K562 (cell line): ENCODE data around the gene MACROD2. TPM values are rescaled to one million over a fixed set of nuclear protein-coding genes. Genes with fewer than 3 reads are reported as not detected.

Experiments used
- ATAC-seq: fragments of 200-7000 bp; cut with Tn5 transposase; 3 replicates; pipeline ENCODE4 v1.9.1; 2020; ENCODE audit warnings: moderate library complexity
- BruUV-seq: library from RNA; stranded (reverse); fragments of 400-500 nt; replicated peaks from 2 replicates; lab custom pipeline; 2021; lab: Mats Ljungman, UMichigan
- CTCF ChIA-PET: fragments of 300-600 bp; formaldehyde crosslinking; extraction: SDS; loops from one replicate; lab custom pipeline; 2021; ENCODE audit warnings: low intra/inter-chr PET ratio; lab: Yijun Ruan, JAX
- POLR2A ChIA-PET: fragments of 300-600, 350-650 bp; sonication (Branson Sonifier 250); formaldehyde crosslinking; extraction: SDS; loops from one replicate; lab custom pipeline; 2021; ENCODE audit warnings: antibody characterized with exemption, inconsistent platforms; lab: Yijun Ruan, JAX
- DNase-seq, 4 experiments: peaks; one replicate each; pipeline versions ENCODE4 v3.0.0 to v3.0.0-alpha.2; 2011 to 2018; ENCODE audit warnings: low spot score in 3 of 4, mixed read lengths in 3 of 4; ENCODE audit errors: extremely low read depth in 1 of 4
- FAIRE-seq: peaks from 2 replicates; lab custom pipeline; 2011; peaks lifted over from hg19 to GRCh38; lab: Jason Lieb, UNC
- H2AFZ ChIP-seq: 2 replicates; pipeline ENCODE4 v1.6.0; 2011; ENCODE audit warnings: low read depth, low read length, control low read depth, inconsistent platforms
- H3K27ac ChIP-seq: fragments of 200-600 bp; 3 replicates; pipeline ENCODE4 v1.8.0; 2011; ENCODE audit warnings: low read depth, mild to moderate bottlenecking, control low read depth, inconsistent platforms, low read length, moderate library complexity, mixed read lengths; ENCODE audit errors: extremely low read depth
- H3K27me3 ChIP-seq, 2 experiments: fragments of 300-600 bp in 1 of 2; 2 replicates in 1 of 2; 3 replicates in 1 of 2; pipeline versions ENCODE4 v1.6.0 to v1.8.0; 2011; ENCODE audit warnings: inconsistent platforms in 2 of 2, low read length in 2 of 2, mild to moderate bottlenecking in 1 of 2, mixed read lengths in 1 of 2, moderate library complexity in 1 of 2; ENCODE audit not compliant: control insufficient read depth in 2 of 2, insufficient read depth in 2 of 2
- H3K36me3 ChIP-seq: fragments of 300-600 bp; 3 replicates; pipeline ENCODE4 v1.8.0; 2011; ENCODE audit warnings: mild to moderate bottlenecking, low read length, inconsistent platforms; ENCODE audit not compliant: control insufficient read depth, insufficient read depth
- H3K4me1 ChIP-seq, 2 experiments: fragments of 200-600 bp in 1 of 2; replicated peaks in 1 of 2; 2 replicates in 1 of 2; 3 replicates in 1 of 2; pipeline versions ENCODE4 v1.5.1 to v1.8.0; 2011; ENCODE audit warnings: inconsistent platforms in 2 of 2, low read length in 2 of 2, mild to moderate bottlenecking in 1 of 2, mixed read lengths in 1 of 2, moderate library complexity in 1 of 2; ENCODE audit not compliant: control insufficient read depth in 2 of 2, insufficient read depth in 2 of 2
- H3K4me2 ChIP-seq: 2 replicates; pipeline ENCODE4 v1.6.1; 2011; ENCODE audit warnings: low read length, control low read depth, inconsistent platforms, mixed read lengths; ENCODE audit not compliant: insufficient read depth
- H3K4me3 ChIP-seq: fragments of 200-600 bp; sonication (generic), shearing (Covaris generic); 2 replicates; pipeline ENCODE4 v1.5.1; 2016; ENCODE audit warnings: control low read depth, inconsistent platforms
- H3K79me2 ChIP-seq: fragments of 200-600 bp; 3 replicates; pipeline ENCODE4 v1.8.0; 2011; ENCODE audit warnings: low read length, inconsistent platforms; ENCODE audit not compliant: control insufficient read depth, insufficient read depth
- H3K9ac ChIP-seq, 2 experiments: 2 replicates each; pipeline versions ENCODE4 v1.6.0 to v1.6.1; 2011; ENCODE audit warnings: low read depth in 2 of 2, low read length in 2 of 2, control low read depth in 1 of 2, inconsistent platforms in 1 of 2, mild to moderate bottlenecking in 1 of 2, mixed read lengths in 1 of 2; ENCODE audit not compliant: insufficient read depth in 1 of 2
- H3K9me1 ChIP-seq: one replicate; pipeline ENCODE4 v1.6.0; 2011; ENCODE audit warnings: inconsistent platforms, mild to moderate bottlenecking, low read length, moderate library complexity; ENCODE audit not compliant: control insufficient read depth, insufficient read depth
- H3K9me3 ChIP-seq: replicated peaks from 2 replicates; pipeline ENCODE4 v1.5.1; 2011; ENCODE audit warnings: low read depth, low read length, inconsistent platforms; ENCODE audit not compliant: control insufficient read depth, insufficient read depth
- H4K20me1 ChIP-seq: replicated peaks from 2 replicates; pipeline ENCODE4 v1.6.1; 2011; ENCODE audit warnings: low read length, inconsistent platforms, mixed read lengths; ENCODE audit not compliant: control insufficient read depth, insufficient read depth
- ATF1 ChIP-seq, 2 experiments: fragments of 450-650 bp in 1 of 2; IDR thresholded peaks; 2 replicates each; pipeline ENCODE4 v1.6.1; 2016; ENCODE audit warnings: missing compliant biosample characterization in 1 of 2, missing genetic modification characterization in 1 of 2
- GATAD2A ChIP-seq: fragments of 450-650 bp; IDR thresholded peaks from 2 replicates; pipeline ENCODE4 v1.6.1; 2017
- MED1 ChIP-seq: sonication (generic); formaldehyde crosslinking; IDR thresholded peaks from 2 replicates; pipeline ENCODE4 v1.8.1; 2023; ENCODE audit warnings: missing genetic modification reagents, borderline replicate concordance
- NCOA6 ChIP-seq: fragments of 450-650 bp; IDR thresholded peaks from 2 replicates; pipeline ENCODE4 v1.6.1; 2017; ENCODE audit warnings: mild to moderate bottlenecking
- RBBP5 ChIP-seq: fragments of 200-600 bp; sonication (generic); IDR thresholded peaks from 2 replicates; pipeline ENCODE4 v1.6.1; 2012; ENCODE audit warnings: borderline replicate concordance, mild to moderate bottlenecking, low read length, control low read depth, inconsistent platforms; ENCODE audit not compliant: insufficient read depth, poor library complexity, severe bottlenecking
- SMARCE1 ChIP-seq: fragments of 450-650 bp; IDR thresholded peaks from 2 replicates; pipeline ENCODE4 v1.7.1; 2016; ENCODE audit warnings: mild to moderate bottlenecking
- ZEB2 ChIP-seq: fragments of 450-650 bp; IDR thresholded peaks from 2 replicates; pipeline ENCODE4 v1.6.1; 2016
- ZNF197 ChIP-seq: fragments of 200-800 bp; sonication (Bioruptor generic); IDR thresholded peaks from 2 replicates; pipeline ENCODE4 v1.6.1; 2016; ENCODE audit warnings: low read depth, missing genetic modification characterization, missing compliant biosample characterization
- ZNF316 ChIP-seq: fragments of 450-650 bp; IDR thresholded peaks from 2 replicates; pipeline ENCODE4 v1.6.1; 2016
- WGBS: fragments of 100-300 bp; shearing (Covaris generic); methylation state at CpG from one replicate; pipeline ENCODE4 v1.1.6; 2016; ENCODE audit warnings: low coverage, mixed read lengths; ENCODE audit not compliant: insufficient coverage; ENCODE audit errors: missing lambda C conversion rate; 5-methylcytosine and 5-hydroxymethylcytosine counted together
- in situ Hi-C: fragments of 300-500 bp; cut with MboI; formaldehyde crosslinking; loops from 4 replicates; pipeline ENCODE4 v1.15.0; 2018; ENCODE audit warnings: inconsistent platforms, mixed read lengths
- intact Hi-C: fragments of 100-400 bp; cut with micrococcal nuclease; formaldehyde crosslinking; loops from 2 replicates; pipeline ENCODE4 v1.14.2; 2022
- polyA plus RNA-seq, 8 experiments: library from polyadenylated mRNA; depleted of rRNA in 4 of 8; stranded (reverse) in 5 of 8; unstranded in 3 of 8; fragments of >200 nt; fragmentation: Nextera tagmentation in 2 of 8; fragmentation: Illumina TruSeq in 1 of 8; extraction: Ambion mirVana in 2 of 8; extraction: Trizol in 1 of 8; gene quantifications; 2 replicates each; pipeline versions ENCODE4 v1.2.1 to v1.2.3, GENCODE V29; 2011 to 2014; ENCODE audit warnings: inconsistent platforms in 1 of 8, missing spikeins in 1 of 8
- total RNA-seq, 7 experiments: library from RNA; depleted of rRNA in 6 of 7; stranded (reverse); fragments of >200 nt in 6 of 7; fragmentation: Illumina TruSeq in 2 of 7; extraction: Trizol in 2 of 7; gene quantifications; 2 replicates each; pipeline versions ENCODE4 v1.2.1 to v1.2.3, GENCODE V29; 2011 to 2021; ENCODE audit warnings: low replicate concordance in 1 of 7
- TF ChIP-seq, protein P1 (sequence below), 2 experiments: fragments of 150-350 bp in 1 of 2; IDR thresholded peaks; 2 replicates each; pipeline ENCODE4 v1.6.1; 2012 to 2016; ENCODE audit warnings: low read depth in 2 of 2, low read length in 2 of 2, mild to moderate bottlenecking in 1 of 2, moderate library complexity in 1 of 2
- TF ChIP-seq, protein P2 (sequence below), 2 experiments: fragments of 450-650 bp in 1 of 2; sonication (generic) in 1 of 2; formaldehyde crosslinking; conservative IDR thresholded peaks; 2 replicates each; pipeline versions ENCODE4 v1.4.0 to v1.8.1; 2020 to 2022; ENCODE audit warnings: mild to moderate bottlenecking in 1 of 2, missing genetic modification reagents in 1 of 2
- TF ChIP-seq, protein P3 (sequence below): fragments of 250-450 bp; sonication (Bioruptor Pico); IDR thresholded peaks from 2 replicates; pipeline ENCODE4 v1.4.0; 2020; ENCODE audit warnings: borderline replicate concordance

Gene MACROD2
- total and polyA plus RNA-seq, 9 of the 15 experiments (the other 6 are each of a cell fraction or from before 2014, with no cell fraction given) = not detected

DNA sequence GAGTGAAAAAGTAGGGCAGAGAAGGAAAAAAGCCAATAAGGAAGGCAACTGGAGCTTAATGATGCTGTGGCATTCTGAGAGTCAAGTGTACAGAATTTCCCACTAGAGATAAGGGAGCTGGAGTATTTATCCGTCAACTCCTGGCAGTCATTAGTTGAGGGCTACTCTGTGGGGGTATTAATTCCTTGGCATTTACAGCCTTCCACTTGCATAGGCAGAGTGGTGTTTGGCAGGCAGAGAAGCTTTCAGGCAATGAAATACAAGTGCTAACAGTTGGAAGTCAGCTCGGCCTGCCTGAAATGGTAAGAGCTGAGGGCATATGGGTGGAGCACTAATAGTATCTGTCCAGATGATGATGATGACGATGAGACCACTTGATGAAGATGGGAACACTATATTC is 549.4 kb downstream of the MACROD2 start:
- Histone ChIP-seq H3K4me3 (no peak overlapping the region), H3K79me2 (no peaks in the 10 kb centered on the region), H3K9me1 (no peaks in the 10 kb centered on the region), H3K27me3 (no peaks in the 10 kb centered on the region), H3K27ac (no peak overlapping the region), H4K20me1 (no peaks in the 10 kb centered on the region), H3K4me2 (no peak overlapping the region), H2AFZ (no peak overlapping the region), H3K9me3 (no peaks in the 10 kb centered on the region), H3K9ac (no peak overlapping the region), H3K36me3 (no peaks in the 10 kb centered on the region), H3K4me1 (no peaks in the 10 kb centered on the region)
- ChIA-PET POLR2A (no interaction called here), CTCF (no interaction called here)
- TF ChIP-seq ATF1 (CRISPR knock-in tag; IDR thresholded peaks at IDR 0.05) (no peak), ATF1 (tag; IDR thresholded peaks at IDR 0.05) (no peak), SMARCE1 (no peak)
- DNase-seq (no peak), ATAC-seq (no peak), FAIRE-seq (no peak)
- in situ Hi-C loops = no loop called here
- BruUV-seq = no TSS peak
- intact Hi-C loops = no loop called here
- WGBS = 0% methylated on average over 2 of the region's 3 CpGs

DNA sequence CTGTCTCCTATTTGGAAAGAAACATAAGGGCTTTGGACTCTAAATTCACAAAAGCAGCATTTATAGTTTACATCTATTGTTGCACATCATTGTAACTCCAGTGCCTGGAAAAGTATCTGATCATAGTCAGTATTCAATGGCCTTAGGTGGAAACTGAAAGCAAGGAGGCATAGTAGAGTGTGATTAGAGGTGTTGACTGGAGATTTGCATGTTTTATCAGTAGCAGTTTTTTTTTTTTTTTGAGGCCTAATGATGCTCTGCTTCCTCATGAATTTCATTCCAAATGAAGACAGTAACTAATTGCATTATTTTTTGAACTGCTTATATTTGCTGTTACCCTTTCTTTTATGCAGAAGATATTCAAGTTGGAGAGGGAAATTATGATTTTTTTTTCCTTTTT is 555.3 kb downstream of the MACROD2 start:
- H4K20me1 ChIP-seq = no peaks in the 10 kb centered on the region
- H3K9ac ChIP-seq = no peak overlapping the region
- no peaks in the 10 kb centered on the region for H3K4me1 ChIP-seq
- H3K27me3 ChIP-seq = no peaks in the 10 kb centered on the region
- intact Hi-C loops (no loop called here), in situ Hi-C loops (no loop called here)
- DNase-seq (no peak), ATAC-seq (no peak), FAIRE-seq (no peak)
- H3K9me1 ChIP-seq = no peaks in the 10 kb centered on the region
- ChIA-PET POLR2A (no interaction called here), CTCF (no interaction called here)
- no TSS peak for BruUV-seq
- no peak overlapping the region for H3K4me3 ChIP-seq
- no peaks in the 10 kb centered on the region for H3K79me2 ChIP-seq
- H3K36me3 ChIP-seq = no peaks in the 10 kb centered on the region
- no peaks in the 10 kb centered on the region for H3K9me3 ChIP-seq
- H2AFZ ChIP-seq = no peak overlapping the region
- H3K4me2 ChIP-seq = no peak overlapping the region
- no peak overlapping the region for H3K27ac ChIP-seq
- no peak for TF ChIP-seq RBBP5
- TF ChIP-seq ZNF197 = no peak
- TF ChIP-seq, protein P1, sequence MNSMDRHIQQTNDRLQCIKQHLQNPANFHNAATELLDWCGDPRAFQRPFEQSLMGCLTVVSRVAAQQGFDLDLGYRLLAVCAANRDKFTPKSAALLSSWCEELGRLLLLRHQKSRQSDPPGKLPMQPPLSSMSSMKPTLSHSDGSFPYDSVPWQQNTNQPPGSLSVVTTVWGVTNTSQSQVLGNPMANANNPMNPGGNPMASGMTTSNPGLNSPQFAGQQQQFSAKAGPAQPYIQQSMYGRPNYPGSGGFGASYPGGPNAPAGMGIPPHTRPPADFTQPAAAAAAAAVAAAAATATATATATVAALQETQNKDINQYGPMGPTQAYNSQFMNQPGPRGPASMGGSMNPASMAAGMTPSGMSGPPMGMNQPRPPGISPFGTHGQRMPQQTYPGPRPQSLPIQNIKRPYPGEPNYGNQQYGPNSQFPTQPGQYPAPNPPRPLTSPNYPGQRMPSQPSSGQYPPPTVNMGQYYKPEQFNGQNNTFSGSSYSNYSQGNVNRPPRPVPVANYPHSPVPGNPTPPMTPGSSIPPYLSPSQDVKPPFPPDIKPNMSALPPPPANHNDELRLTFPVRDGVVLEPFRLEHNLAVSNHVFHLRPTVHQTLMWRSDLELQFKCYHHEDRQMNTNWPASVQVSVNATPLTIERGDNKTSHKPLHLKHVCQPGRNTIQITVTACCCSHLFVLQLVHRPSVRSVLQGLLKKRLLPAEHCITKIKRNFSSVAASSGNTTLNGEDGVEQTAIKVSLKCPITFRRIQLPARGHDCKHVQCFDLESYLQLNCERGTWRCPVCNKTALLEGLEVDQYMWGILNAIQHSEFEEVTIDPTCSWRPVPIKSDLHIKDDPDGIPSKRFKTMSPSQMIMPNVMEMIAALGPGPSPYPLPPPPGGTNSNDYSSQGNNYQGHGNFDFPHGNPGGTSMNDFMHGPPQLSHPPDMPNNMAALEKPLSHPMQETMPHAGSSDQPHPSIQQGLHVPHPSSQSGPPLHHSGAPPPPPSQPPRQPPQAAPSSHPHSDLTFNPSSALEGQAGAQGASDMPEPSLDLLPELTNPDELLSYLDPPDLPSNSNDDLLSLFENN (IDR thresholded peaks at IDR 0.05; ENCODE audit: low read depth in 2 of 2, low read length in 2 of 2) = no peak
- TF ChIP-seq MED1 (CRISPR knock-in tag) = no peak
- no peak for TF ChIP-seq ZNF316
- no peak for TF ChIP-seq NCOA6
- TF ChIP-seq GATAD2A = no peak
- TF ChIP-seq ZEB2 = no peak
- TF ChIP-seq, protein P2, sequence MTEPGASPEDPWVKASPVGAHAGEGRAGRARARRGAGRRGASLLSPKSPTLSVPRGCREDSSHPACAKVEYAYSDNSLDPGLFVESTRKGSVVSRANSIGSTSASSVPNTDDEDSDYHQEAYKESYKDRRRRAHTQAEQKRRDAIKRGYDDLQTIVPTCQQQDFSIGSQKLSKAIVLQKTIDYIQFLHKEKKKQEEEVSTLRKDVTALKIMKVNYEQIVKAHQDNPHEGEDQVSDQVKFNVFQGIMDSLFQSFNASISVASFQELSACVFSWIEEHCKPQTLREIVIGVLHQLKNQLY (CRISPR knock-in tag; conservative IDR thresholded peaks at IDR 0.05) = no peak
- TF ChIP-seq, protein P3, sequence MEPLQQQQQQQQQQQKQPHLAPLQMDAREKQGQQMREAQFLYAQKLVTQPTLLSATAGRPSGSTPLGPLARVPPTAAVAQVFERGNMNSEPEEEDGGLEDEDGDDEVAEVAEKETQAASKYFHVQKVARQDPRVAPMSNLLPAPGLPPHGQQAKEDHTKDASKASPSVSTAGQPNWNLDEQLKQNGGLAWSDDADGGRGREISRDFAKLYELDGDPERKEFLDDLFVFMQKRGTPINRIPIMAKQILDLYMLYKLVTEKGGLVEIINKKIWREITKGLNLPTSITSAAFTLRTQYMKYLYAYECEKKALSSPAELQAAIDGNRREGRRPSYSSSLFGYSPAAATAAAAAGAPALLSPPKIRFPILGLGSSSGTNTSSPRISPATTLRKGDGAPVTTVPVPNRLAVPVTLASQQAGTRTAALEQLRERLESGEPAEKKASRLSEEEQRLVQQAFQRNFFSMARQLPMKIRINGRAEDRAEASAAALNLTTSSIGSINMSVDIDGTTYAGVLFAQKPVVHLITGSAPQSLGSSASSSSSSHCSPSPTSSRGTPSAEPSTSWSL = no peak
